Myometrial cell (primary cell): ENCODE results near the gene ZNF486. TPM values are rescaled to one million over a fixed set of nuclear protein-coding genes. Genes with fewer than 3 reads are reported as not detected.

Source experiments
- total RNA-seq: library from RNA; depleted of rRNA; stranded (reverse); fragments of >200 nt; gene quantifications from 2 replicates; pipeline ENCODE4 v1.2.3, GENCODE V29; 2015

ZNF486 gene
- total RNA-seq: 7.1 and 13.8 TPM in 2 replicates

GRCh38 chr19:20167020-20167644, at the start of gene ZNF486:
TSS of gene ZNF486 (plus strand) at chr19:20167214. CDS start at chr19:20167331, 117 bp downstream.

Other genes with a start within 250 kb of the ZNF486 start
- gene ZNF682, start 127.7 kb upstream of the ZNF486 start, total RNA-seq: 0.86 and 1.4 TPM in 2 replicates
- 0.89 and 1.2 TPM in 2 replicates for gene ZNF90, start 89.2 kb upstream of the ZNF486 start, total RNA-seq